B cell (primary cell): Measurements from ENCODE around the gene FAM234A. TPM values are rescaled to one million over a fixed set of nuclear protein-coding genes. Genes with fewer than 3 reads are reported as not detected.

ENCODE experiments used
- ATAC-seq: fragments of 200-7000 bp; cut with Tn5 transposase; one replicate; pipeline ENCODE4 v1.10.0; 2021; ENCODE audit warnings: low read depth, mild to moderate bottlenecking, moderate number of reproducible peaks, moderate library complexity
- CTCF ChIA-PET: fragments of 350-600 bp; sonication (Branson Sonifier 250); formaldehyde crosslinking; loops from one replicate; lab custom pipeline; 2021; ENCODE audit warnings: antibody characterized with exemption, inconsistent platforms; lab: Charles Lee
- POLR2A ChIA-PET: fragments of 350-600 bp; sonication (Branson Sonifier 250); formaldehyde crosslinking; loops from one replicate; lab custom pipeline; 2021; ENCODE audit warnings: antibody characterized with exemption; lab: Charles Lee
- DNase-seq: peaks from one replicate; pipeline ENCODE4 v3.0.0; 2013
- H2AFZ ChIP-seq: 2 replicates; pipeline ENCODE4 v1.6.1; 2012; ENCODE audit warnings: mild to moderate bottlenecking, low read depth, low read length; ENCODE audit not compliant: insufficient read depth, poor library complexity, severe bottlenecking
- H3K27ac ChIP-seq, 2 donors: 1 replicate in 1 of 2; 2 replicates in 1 of 2; pipeline ENCODE4 v1.5.1; 2012 to 2013; ENCODE audit warnings: low read length in 2 of 2, mild to moderate bottlenecking in 2 of 2, moderate library complexity in 1 of 2
- H3K27me3 ChIP-seq, 4 experiments: fragments of 200-600 bp in 1 of 4; sonication (generic) in 1 of 4; replicated peaks in 1 of 4; 1 replicate in 2 of 4; 2 replicates in 2 of 4; pipeline versions ENCODE4 v1.6.1 to v1.7.0; 2013 to 2016; ENCODE audit warnings: low read length in 3 of 4, mild to moderate bottlenecking in 2 of 4, mixed read lengths in 1 of 4, moderate library complexity in 1 of 4; ENCODE audit not compliant: insufficient read depth in 4 of 4, control insufficient read depth in 3 of 4; ENCODE audit errors: control extremely low read depth in 1 of 4
- H3K36me3 ChIP-seq, 2 experiments: replicated peaks in 1 of 2; 1 replicate in 1 of 2; 2 replicates in 1 of 2; pipeline versions ENCODE4 v1.6.1 to v1.7.1; 2013; ENCODE audit warnings: low read length in 1 of 2; ENCODE audit not compliant: insufficient read depth in 2 of 2, control insufficient read depth in 1 of 2; ENCODE audit errors: control extremely low read depth in 1 of 2, extremely low read depth in 1 of 2
- H3K4me1 ChIP-seq, 2 donors: fragments of 200-600 bp in 1 of 2; sonication (generic) in 1 of 2; 1 replicate in 1 of 2; 2 replicates in 1 of 2; pipeline versions ENCODE4 v1.5.1 to v1.6.1; 2013 to 2017; ENCODE audit warnings: low read length in 2 of 2; ENCODE audit not compliant: control insufficient read depth in 2 of 2, insufficient read depth in 2 of 2
- H3K4me2 ChIP-seq: replicated peaks from 2 replicates; pipeline ENCODE3; 2012; ENCODE audit warnings: mild to moderate bottlenecking, low read depth, low read length; ENCODE audit not compliant: poor library complexity, severe bottlenecking
- H3K4me3 ChIP-seq, 5 experiments: fragments of 200-600 bp in 1 of 5; sonication (generic) in 1 of 5; 1 replicate in 3 of 5; 2 replicates in 2 of 5; pipeline versions ENCODE4 v1.5.1 to v1.7.0; 2011 to 2016; ENCODE audit warnings: low read length in 4 of 5, mild to moderate bottlenecking in 4 of 5, low read depth in 2 of 5, control low read depth in 1 of 5, moderate library complexity in 1 of 5; ENCODE audit not compliant: insufficient read depth in 1 of 5; ENCODE audit errors: control extremely low read depth in 1 of 5, extremely low read depth in 1 of 5
- H3K79me2 ChIP-seq: fragments of 200-600 bp; sonication (generic); one replicate; pipeline ENCODE4 v1.6.0; 2016; ENCODE audit warnings: low read length; ENCODE audit not compliant: control insufficient read depth, insufficient read depth
- H3K9ac ChIP-seq: fragments of 200-600 bp; sonication (generic); 2 replicates; pipeline ENCODE4 v1.6.1; 2017; ENCODE audit warnings: mild to moderate bottlenecking, low read length, moderate library complexity
- H3K9me3 ChIP-seq, 3 donors: one replicate each; pipeline versions ENCODE4 v1.6.1 to v1.7.1; 2013; ENCODE audit warnings: low read length in 2 of 3; ENCODE audit not compliant: control insufficient read depth in 2 of 3, insufficient read depth in 1 of 3; ENCODE audit errors: control extremely low read depth in 1 of 3
- H4K20me1 ChIP-seq: 2 replicates; pipeline ENCODE4 v1.6.0; 2012; ENCODE audit warnings: mild to moderate bottlenecking, low read length; ENCODE audit not compliant: insufficient read depth, control insufficient read depth, poor library complexity, severe bottlenecking
- H3K27ac Mint-ChIP-seq: one replicate; pipeline ENCODE4 v1.8.0; 2021; ENCODE audit warnings: mixed read lengths
- H3K27me3 Mint-ChIP-seq: one replicate; pipeline ENCODE4 v1.8.0; 2021; ENCODE audit warnings: mixed read lengths
- H3K4me1 Mint-ChIP-seq: one replicate; pipeline ENCODE4 v1.8.0; 2021; ENCODE audit warnings: mixed read lengths
- H3K4me3 Mint-ChIP-seq: one replicate; pipeline ENCODE4 v1.8.0; 2021; ENCODE audit warnings: mixed read lengths
- H3K9me3 Mint-ChIP-seq: one replicate; pipeline ENCODE4 v1.8.0; 2022; ENCODE audit warnings: mixed read lengths; ENCODE audit not compliant: insufficient read depth
- EZH2 ChIP-seq: IDR thresholded peaks from 2 replicates; pipeline ENCODE4 v1.6.1; 2012; ENCODE audit warnings: borderline replicate concordance, low read depth, mild to moderate bottlenecking, moderate library complexity, low read length; ENCODE audit not compliant: insufficient read depth, poor library complexity, severe bottlenecking
- WGBS: methylation state at CpG from one replicate; pipeline ENCODE4 v1.1.5; 2013; ENCODE audit warnings: missing lambda C conversion rate; ENCODE audit not compliant: insufficient coverage; 5-methylcytosine and 5-hydroxymethylcytosine counted together
- intact Hi-C: fragments of 100-400 bp; cut with micrococcal nuclease; formaldehyde crosslinking; loops from one replicate; pipeline ENCODE4 v1.10.0; 2022
- polyA plus RNA-seq: library from polyadenylated mRNA; depleted of rRNA; stranded (reverse); fragments of >200 nt; gene quantifications from 2 replicates; pipeline ENCODE4 v1.2.3, GENCODE V29; 2012
- total RNA-seq, 2 donors: library from RNA; stranded (reverse); fragments of 120-200 nt in 1 of 2; gene quantifications; 1 replicate in 1 of 2; 2 replicates in 1 of 2; pipeline versions ENCODE4 v1.2.3 to v1.2.4, GENCODE V29; 2013 to 2022
- TF ChIP-seq, protein P1 (sequence below): fragments of 200-600 bp; IDR thresholded peaks from one replicate; pipeline ENCODE4 v1.8.0; 2022; ENCODE audit warnings: antibody characterized with exemption, mild to moderate bottlenecking

FAM234A gene
- total and polyA plus RNA-seq, 2 donors (not counting 1 experiment from before 2014, with no cell fraction given), result 35.1 to 42.9 TPM

DNA sequence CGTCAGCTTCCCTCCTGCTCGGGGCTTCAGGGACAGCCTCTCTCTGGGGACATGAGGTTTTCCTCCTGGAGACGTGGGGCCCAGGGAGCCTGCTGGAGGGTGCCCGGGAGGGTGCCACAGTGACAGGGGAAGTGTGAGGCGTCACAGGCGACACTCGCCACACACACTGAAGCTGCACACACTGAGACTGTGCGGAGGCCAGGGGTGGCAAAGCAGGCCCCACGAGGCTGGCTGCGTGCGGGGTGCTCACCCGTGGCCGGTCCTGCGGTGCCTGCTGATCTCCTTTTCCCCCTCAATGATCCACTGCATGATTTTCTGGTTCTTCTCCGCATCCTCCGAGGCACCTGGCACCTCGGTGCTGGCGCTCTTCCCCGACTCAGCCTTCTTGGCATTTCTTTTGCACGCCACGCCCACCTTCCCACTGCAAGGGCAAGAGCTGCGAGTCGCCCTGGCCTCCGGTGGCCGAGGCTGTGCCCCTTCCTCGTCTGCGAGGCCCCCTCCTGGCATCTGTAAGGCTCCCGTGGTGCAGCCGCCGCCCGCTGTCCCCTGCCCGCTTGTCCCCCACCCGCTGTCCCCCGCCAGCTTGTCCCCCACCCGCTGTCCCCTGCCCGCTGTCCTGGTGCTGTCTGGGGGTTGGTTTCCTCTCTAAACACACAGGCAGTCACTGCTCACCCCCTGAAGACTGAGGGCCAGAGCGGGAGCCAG lies 62.3 kb downstream of the FAM234A start:
- H3K9me3 Mint-ChIP-seq, result no peaks in the 10 kb centered on the region
- 76% methylated on average over 34 of the region's 37 CpGs for WGBS
- no peak overlapping the region for H3K4me2 ChIP-seq

DNA sequence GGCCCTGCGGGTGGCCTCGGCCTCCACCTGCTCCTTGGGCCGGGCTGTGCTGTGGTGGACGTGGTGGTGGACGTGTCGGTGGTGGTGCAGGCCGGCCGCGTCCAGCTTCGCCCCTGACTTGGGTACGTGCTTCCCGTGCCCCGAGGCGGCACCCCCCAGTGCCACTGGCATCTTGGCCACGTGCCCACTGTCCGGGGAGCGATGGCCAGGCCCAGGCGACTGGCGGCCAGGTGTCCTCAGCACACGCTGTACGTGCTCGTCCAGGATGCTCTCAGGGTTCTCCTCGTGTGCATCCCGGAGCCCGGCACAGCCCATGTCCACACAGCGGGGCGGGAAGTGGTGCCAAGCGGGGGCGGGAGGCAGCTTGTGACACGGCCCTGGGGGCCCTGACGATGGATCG lies 63.2 kb downstream of the FAM234A start:
- ChIA-PET POLR2A (no interaction called here), CTCF (no interaction called here)
- Histone ChIP-seq H2AFZ (no peak overlapping the region), H3K9ac (no peak overlapping the region), H4K20me1 (peaks cover 8% of the 10 kb centered on the region), H3K4me3 (no peak overlapping the region), H3K27ac (no peak overlapping the region), H3K4me1 (no peaks in the 10 kb centered on the region), H3K27me3 (no peaks in the 10 kb centered on the region), H3K4me2 (no peak overlapping the region), H3K36me3 (peaks cover 0 to 35% of the 10 kb centered on the region in 2 experiments), H3K79me2 (peaks cover 9% of the 10 kb centered on the region), H3K9me3 (no peaks in the 10 kb centered on the region)
- Mint-ChIP-seq H3K27ac (no peak overlapping the region), H3K4me3 (no peak overlapping the region), H3K4me1 (no peaks in the 10 kb centered on the region), H3K9me3 (no peaks in the 10 kb centered on the region), H3K27me3 (no peaks in the 10 kb centered on the region)
- WGBS, result 96% methylated on average over 32 of the region's 32 CpGs
- ATAC-seq, result no peak
- TF ChIP-seq, protein P1, sequence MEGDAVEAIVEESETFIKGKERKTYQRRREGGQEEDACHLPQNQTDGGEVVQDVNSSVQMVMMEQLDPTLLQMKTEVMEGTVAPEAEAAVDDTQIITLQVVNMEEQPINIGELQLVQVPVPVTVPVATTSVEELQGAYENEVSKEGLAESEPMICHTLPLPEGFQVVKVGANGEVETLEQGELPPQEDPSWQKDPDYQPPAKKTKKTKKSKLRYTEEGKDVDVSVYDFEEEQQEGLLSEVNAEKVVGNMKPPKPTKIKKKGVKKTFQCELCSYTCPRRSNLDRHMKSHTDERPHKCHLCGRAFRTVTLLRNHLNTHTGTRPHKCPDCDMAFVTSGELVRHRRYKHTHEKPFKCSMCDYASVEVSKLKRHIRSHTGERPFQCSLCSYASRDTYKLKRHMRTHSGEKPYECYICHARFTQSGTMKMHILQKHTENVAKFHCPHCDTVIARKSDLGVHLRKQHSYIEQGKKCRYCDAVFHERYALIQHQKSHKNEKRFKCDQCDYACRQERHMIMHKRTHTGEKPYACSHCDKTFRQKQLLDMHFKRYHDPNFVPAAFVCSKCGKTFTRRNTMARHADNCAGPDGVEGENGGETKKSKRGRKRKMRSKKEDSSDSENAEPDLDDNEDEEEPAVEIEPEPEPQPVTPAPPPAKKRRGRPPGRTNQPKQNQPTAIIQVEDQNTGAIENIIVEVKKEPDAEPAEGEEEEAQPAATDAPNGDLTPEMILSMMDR, result no peak
- no peak for TF ChIP-seq EZH2
- intact Hi-C loops, result no loop called here
- DNase-seq, result no peak

More for the DNA sequence above, 62.3 kb downstream of the FAM234A start:
- no peak for DNase-seq
- ChIA-PET POLR2A (no interaction called here), CTCF (no interaction called here)
- Mint-ChIP-seq H3K4me3 (no peak overlapping the region), H3K27ac (no peak overlapping the region), H3K27me3 (no peaks in the 10 kb centered on the region), H3K4me1 (no peaks in the 10 kb centered on the region)
- no peak overlapping the region for H3K9ac ChIP-seq
- H3K36me3 ChIP-seq, result peaks cover 0 to 37% of the 10 kb centered on the region in 2 experiments
- H3K4me1 ChIP-seq, result no peaks in the 10 kb centered on the region
- H4K20me1 ChIP-seq, result peaks cover 8% of the 10 kb centered on the region
- ATAC-seq, result no peak
- H2AFZ ChIP-seq, result no peak overlapping the region
- TF ChIP-seq, protein P1, result no peak
- no peaks in the 10 kb centered on the region for H3K27me3 ChIP-seq
- H3K9me3 ChIP-seq, result no peaks in the 10 kb centered on the region
- intact Hi-C loops, result no loop called here
- H3K27ac ChIP-seq, result no peak overlapping the region
- peaks cover 7% of the 10 kb centered on the region for H3K79me2 ChIP-seq
- H3K4me3 ChIP-seq, result no peak overlapping the region
